ENCODE results near the gene OSBPL9.
"Not testable (repeated sequence)": the region's sequence is repeated elsewhere in the genome, so short reads cannot be mapped to it uniquely, and the experiment has no call there.

OSBPL9 gene

DNA sequence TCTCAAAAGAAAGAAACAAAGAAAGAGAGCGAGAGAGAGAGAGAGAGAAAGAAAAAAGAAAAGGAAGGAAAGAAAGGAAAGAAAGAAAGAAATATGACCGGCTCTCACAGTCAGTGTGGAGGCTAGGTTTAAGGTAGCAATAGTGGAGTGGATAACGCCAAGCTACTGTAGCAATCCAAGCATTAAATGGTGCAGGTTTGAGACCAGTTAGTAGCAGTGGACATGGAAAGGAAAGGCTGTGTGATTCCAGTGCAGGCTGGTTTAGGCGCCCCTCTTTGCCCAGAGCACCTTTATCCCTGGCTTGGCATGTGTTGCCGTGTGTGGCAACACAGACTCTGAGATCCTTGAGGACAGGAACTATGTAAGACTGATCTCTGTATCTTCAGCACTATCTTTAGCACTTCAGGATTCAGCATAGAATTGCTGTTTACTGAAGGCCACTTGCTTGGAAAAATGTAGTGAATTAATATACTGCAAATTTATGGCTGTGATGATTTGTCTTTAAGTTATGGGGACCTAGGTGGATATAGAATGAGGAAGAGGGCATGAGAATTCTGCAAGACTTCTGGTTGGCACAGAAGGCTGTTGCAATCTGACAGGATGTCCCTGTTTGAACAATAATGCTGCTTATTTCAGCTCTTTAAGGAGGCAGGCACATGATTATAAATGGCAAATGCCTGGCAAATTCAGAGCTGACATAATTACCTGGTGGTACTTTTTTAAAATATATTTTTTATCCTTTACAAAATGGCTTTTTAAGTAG is 10.8 kb upstream of the OSBPL9 start:
- no peak for DNase-seq (ENCODE audit: low read depth)
- no peak overlapping the region for H3K4me3 ChIP-seq (ENCODE audit: control insufficient read depth, low read depth, low read length)
- TF ChIP-seq, protein P1, sequence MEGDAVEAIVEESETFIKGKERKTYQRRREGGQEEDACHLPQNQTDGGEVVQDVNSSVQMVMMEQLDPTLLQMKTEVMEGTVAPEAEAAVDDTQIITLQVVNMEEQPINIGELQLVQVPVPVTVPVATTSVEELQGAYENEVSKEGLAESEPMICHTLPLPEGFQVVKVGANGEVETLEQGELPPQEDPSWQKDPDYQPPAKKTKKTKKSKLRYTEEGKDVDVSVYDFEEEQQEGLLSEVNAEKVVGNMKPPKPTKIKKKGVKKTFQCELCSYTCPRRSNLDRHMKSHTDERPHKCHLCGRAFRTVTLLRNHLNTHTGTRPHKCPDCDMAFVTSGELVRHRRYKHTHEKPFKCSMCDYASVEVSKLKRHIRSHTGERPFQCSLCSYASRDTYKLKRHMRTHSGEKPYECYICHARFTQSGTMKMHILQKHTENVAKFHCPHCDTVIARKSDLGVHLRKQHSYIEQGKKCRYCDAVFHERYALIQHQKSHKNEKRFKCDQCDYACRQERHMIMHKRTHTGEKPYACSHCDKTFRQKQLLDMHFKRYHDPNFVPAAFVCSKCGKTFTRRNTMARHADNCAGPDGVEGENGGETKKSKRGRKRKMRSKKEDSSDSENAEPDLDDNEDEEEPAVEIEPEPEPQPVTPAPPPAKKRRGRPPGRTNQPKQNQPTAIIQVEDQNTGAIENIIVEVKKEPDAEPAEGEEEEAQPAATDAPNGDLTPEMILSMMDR (IDR thresholded peaks at IDR 0.05; ENCODE audit: control insufficient read depth, insufficient read depth, low read depth, low read length, missing control alignments): no peak

DNA sequence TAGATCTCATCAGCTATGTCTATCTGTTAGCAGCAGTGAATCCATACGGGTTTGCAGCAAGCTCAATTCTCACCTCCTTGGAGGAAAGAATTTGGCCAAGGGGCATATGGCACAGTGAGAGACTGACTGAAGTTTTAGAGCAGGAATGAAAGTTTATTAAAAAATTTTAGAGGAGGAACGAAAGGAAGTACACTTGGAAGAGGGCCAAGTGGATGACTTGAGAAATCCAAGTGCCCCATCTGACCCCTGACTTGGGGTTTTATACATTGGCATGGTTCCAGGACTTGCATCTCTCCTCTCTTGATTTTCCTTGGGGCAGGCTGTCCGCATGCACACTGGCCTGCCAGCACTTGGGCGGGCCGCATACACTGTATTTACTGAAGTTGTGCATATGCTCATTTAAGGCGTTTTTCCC is 9.2 kb upstream of the OSBPL9 start:
- TF ChIP-seq, protein P1 (IDR thresholded peaks at IDR 0.05; ENCODE audit: control insufficient read depth, insufficient read depth, low read depth, low read length, missing control alignments): no peak
- H3K4me3 ChIP-seq (ENCODE audit: control insufficient read depth, low read depth, low read length): no peak overlapping the region
- no peak for DNase-seq (ENCODE audit: low read depth)

DNA sequence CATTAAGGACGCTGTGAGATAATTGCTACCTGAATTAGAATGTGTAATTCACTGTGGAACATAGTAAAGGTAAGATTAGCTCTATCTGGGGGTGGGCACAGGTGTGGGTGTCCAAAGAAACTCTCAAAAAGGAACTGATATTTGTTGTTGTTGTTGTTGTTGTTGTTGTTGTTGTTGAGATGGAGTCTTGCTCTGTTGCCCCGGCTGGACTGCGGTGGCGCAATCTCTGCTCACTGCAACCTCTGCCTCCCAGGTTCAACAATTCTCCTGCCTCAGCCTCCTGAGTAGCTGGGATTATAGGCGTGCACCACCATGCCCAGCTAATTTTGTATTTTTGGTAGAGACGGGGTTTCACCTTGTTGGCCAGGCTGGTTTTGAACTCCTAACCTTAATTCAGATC is 6.8 kb upstream of the OSBPL9 start:
- H3K4me3 ChIP-seq (ENCODE audit: control insufficient read depth, low read depth, low read length); DNase-seq (ENCODE audit: low read depth): not testable (repeated sequence)

DNA sequence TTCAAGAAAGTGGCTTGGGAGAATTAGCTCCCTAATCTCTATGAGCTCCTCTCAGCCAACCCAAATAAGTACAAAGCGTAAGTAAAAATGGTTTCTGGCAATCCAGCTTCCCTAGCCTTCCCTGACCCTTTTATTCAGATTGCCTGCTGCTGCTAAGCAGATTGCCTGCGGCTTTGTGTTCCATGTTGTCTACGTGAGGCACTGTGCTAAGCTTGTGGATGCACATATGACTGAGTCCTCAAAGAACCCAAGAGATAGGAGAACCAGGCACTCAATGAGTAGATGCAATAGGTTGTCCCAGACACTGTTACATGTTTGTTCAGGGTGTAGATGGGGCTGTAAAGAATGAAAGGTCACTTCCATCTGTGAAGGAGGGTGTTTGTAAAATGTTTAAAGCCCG is 6.3 kb upstream of the OSBPL9 start:
- DNase-seq (ENCODE audit: low read depth): no peak
- TF ChIP-seq, protein P1 (IDR thresholded peaks at IDR 0.05; ENCODE audit: control insufficient read depth, insufficient read depth, low read depth, low read length, missing control alignments): no peak
- no peak overlapping the region for H3K4me3 ChIP-seq (ENCODE audit: control insufficient read depth, low read depth, low read length)

DNA sequence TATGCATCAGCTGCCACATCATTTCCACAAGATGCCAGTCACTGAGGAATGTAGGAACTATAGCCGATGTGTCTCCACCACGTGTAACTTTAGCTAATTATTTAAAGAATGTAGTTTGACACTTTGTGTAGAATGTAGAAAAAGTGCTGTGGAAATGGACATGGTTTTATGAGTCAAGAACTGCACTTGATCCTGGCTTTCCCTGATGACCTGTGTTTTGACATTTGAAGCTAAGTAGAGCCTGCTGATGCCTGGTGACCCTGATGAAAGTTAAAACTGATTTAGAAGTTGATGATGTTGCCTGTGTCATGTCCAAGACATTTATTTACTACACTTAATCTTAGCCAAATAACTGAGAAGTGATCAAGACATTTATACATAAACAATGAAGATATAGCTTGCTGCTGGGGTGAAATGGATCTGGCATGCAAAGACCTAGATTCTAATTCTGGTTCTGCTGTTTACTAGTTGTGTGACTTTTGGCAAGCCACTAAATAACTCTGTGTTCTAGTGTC is 4.4 kb upstream of the OSBPL9 start:
- TF ChIP-seq, protein P1 (IDR thresholded peaks at IDR 0.05; ENCODE audit: control insufficient read depth, insufficient read depth, low read depth, low read length, missing control alignments): no peak
- no peak for DNase-seq (ENCODE audit: low read depth)

DNA sequence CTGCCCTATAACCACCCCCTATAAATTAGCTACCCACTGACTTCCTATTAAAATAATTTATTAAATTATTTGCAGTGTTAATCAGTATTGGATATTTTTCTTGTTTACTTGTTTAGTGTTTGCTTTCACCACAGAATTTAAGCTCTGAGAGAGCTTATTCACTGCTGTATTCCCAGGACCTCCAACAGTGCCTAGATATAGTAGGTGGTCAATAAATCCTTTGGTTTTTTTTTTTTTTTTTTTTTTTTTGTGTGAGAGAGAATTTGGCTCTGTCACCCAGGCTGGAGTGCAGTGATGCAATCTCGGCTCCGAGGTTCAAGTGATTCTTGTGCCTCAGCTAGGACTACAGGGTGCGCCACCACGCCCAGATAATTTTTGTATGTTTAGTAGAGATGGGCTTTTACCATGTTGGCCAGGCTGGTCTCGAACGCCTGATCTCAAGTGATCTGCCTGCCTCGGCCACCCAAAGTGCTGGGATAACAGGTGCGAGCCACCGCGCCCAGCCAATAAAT is 1.1 kb upstream of the OSBPL9 start:
- no peak overlapping the region for H3K4me3 ChIP-seq (ENCODE audit: control insufficient read depth, low read depth, low read length)
- TF ChIP-seq, protein P1 (IDR thresholded peaks at IDR 0.05; ENCODE audit: control insufficient read depth, insufficient read depth, low read depth, low read length, missing control alignments): no peak
- no peak for DNase-seq (ENCODE audit: low read depth)

More for the DNA sequence above, 4.4 kb upstream of the OSBPL9 start:
- no peak overlapping the region for H3K4me3 ChIP-seq (ENCODE audit: control insufficient read depth, low read depth, low read length)

DNA sequence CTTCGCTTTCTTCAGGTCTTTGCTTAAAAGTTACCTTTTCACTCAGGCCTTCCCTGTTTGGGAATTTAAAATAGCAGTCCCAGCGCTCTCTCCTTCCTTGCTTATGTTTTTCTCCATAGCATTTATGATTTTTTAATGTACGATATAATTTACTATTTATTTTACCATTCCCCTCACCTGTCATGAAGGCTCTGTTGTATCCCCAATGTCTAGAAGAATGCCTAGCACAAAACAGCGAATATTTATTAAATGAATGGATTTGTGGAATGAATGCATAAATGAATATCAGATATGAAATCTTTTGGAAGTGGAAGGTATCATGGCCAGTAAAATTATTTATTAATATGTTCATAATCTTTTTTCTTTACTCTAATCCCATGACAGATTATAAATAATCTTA is 402 bp upstream of the OSBPL9 start:
- no peak overlapping the region for H3K4me3 ChIP-seq (ENCODE audit: control insufficient read depth, low read depth, low read length)
- TF ChIP-seq, protein P1 (IDR thresholded peaks at IDR 0.05; ENCODE audit: control insufficient read depth, insufficient read depth, low read depth, low read length, missing control alignments): no peak
- DNase-seq (ENCODE audit: low read depth): no peak
